HCT116 (cell line): ENCODE results near the gene CCDC3. TPM values are rescaled to one million over a fixed set of nuclear protein-coding genes. Genes with fewer than 3 reads are reported as not detected.

Experiments used
- ATAC-seq: fragments of 200-7000 bp; cut with Tn5 transposase; 2 replicates; pipeline ENCODE4 v1.9.1; 2020; ENCODE audit warnings: mild to moderate bottlenecking, moderate library complexity
- BruUV-seq: library from RNA; stranded (reverse); fragments of 400-500 nt; replicated peaks from 2 replicates; lab custom pipeline; 2021; lab: Mats Ljungman, UMichigan
- CTCF ChIA-PET: fragments of 300-600 bp; sonication (Branson Sonifier 250); formaldehyde crosslinking; loops from one replicate; lab custom pipeline; 2021; ENCODE audit warnings: antibody characterized with exemption; lab: Charles Lee
- POLR2A ChIA-PET: fragments of 300-600, 350-600 bp; sonication (Branson Sonifier 250); formaldehyde crosslinking; loops from one replicate; lab custom pipeline; 2021; ENCODE audit warnings: antibody characterized with exemption; lab: Charles Lee
- RAD21 ChIA-PET, 2 experiments: fragments of 300-600 bp; sonication (Branson Sonifier 250); formaldehyde crosslinking; loops; one replicate each; lab custom pipeline; 2023; ENCODE audit warnings: low total read pairs in 2 of 2; ENCODE audit not compliant: uncharacterized antibody in 2 of 2, unreplicated experiment in 2 of 2, low non-redundant PET in 1 of 2; lab: Charles Lee
- DNase-seq: peaks from one replicate; pipeline ENCODE4 v3.0.0-alpha.2; 2010; ENCODE audit warnings: low read depth, low spot score
- H2AFZ ChIP-seq: fragments of 200-600 bp; shearing (Covaris generic), sonication (generic); 2 replicates; pipeline ENCODE4 v1.6.1; 2017; ENCODE audit warnings: low read depth, mixed run types, mixed read lengths, antibody characterized with exemption, low read length; ENCODE audit not compliant: poor library complexity, severe bottlenecking
- H3K27ac ChIP-seq: 2 replicates; pipeline ENCODE4 v1.5.1; 2012; ENCODE audit warnings: low read depth, low read length
- H3K27me3 ChIP-seq: fragments of 200-600 bp; sonication (generic); 2 replicates; pipeline ENCODE4 v1.6.1; 2016; ENCODE audit warnings: mixed run types, low read length, mixed read lengths; ENCODE audit not compliant: insufficient read depth
- H3K36me3 ChIP-seq, 2 experiments: fragments of 200-500 bp in 1 of 2; fragments of 200-600 bp in 1 of 2; sonication (Bioruptor generic) in 1 of 2; sonication (generic) in 1 of 2; 2 replicates each; pipeline versions ENCODE4 v1.5.1 to v1.6.1; 2014 to 2016; ENCODE audit warnings: low read length in 2 of 2, inconsistent platforms in 1 of 2, mixed read lengths in 1 of 2, mixed run types in 1 of 2; ENCODE audit not compliant: insufficient read depth in 2 of 2, control insufficient read depth in 1 of 2
- H3K4me1 ChIP-seq, 2 experiments: fragments of 200-600 bp in 1 of 2; sonication (generic) in 1 of 2; 2 replicates each; pipeline versions ENCODE4 v1.5.1 to v1.6.1; 2012 to 2017; ENCODE audit warnings: low read length in 2 of 2, inconsistent platforms in 1 of 2, mild to moderate bottlenecking in 1 of 2, mixed read lengths in 1 of 2, mixed run types in 1 of 2, moderate library complexity in 1 of 2; ENCODE audit not compliant: insufficient read depth in 2 of 2, control insufficient read depth in 1 of 2
- H3K4me2 ChIP-seq: fragments of 200-600 bp; sonication (generic); 2 replicates; pipeline ENCODE4 v1.6.1; 2017; ENCODE audit warnings: mixed run types, low read length, mixed read lengths
- H3K4me3 ChIP-seq, 2 experiments: fragments of 200-600 bp in 1 of 2; sonication (generic) in 1 of 2; replicated peaks in 1 of 2; 2 replicates each; pipeline ENCODE4 v1.5.1; 2011 to 2016; ENCODE audit warnings: low read length in 2 of 2, control low read depth in 1 of 2, low read depth in 1 of 2, mild to moderate bottlenecking in 1 of 2, mixed read lengths in 1 of 2, mixed run types in 1 of 2
- H3K79me2 ChIP-seq: fragments of 200-600 bp; sonication (generic); 2 replicates; pipeline ENCODE4 v1.6.1; 2017; ENCODE audit warnings: mild to moderate bottlenecking, mixed run types, low read length, moderate library complexity, mixed read lengths; ENCODE audit not compliant: insufficient read depth
- H3K9ac ChIP-seq: fragments of 200-600 bp; sonication (generic); 2 replicates; pipeline ENCODE4 v1.6.1; 2016; ENCODE audit warnings: low read length, mixed read lengths
- H3K9me2 ChIP-seq: fragments of 200-600 bp; sonication (generic), shearing (Covaris generic); 2 replicates; pipeline ENCODE4 v1.6.1; 2017; ENCODE audit warnings: mixed run types, mild to moderate bottlenecking, moderate library complexity; ENCODE audit not compliant: insufficient read depth
- H3K9me3 ChIP-seq, 2 experiments: fragments of 200-500 bp in 1 of 2; fragments of 200-600 bp in 1 of 2; sonication (Bioruptor generic) in 1 of 2; sonication (generic) in 1 of 2; 2 replicates each; pipeline ENCODE4 v1.6.1; 2014 to 2017; ENCODE audit warnings: low read length in 2 of 2, mixed read lengths in 2 of 2, inconsistent platforms in 1 of 2, low read depth in 1 of 2, mild to moderate bottlenecking in 1 of 2, mixed run types in 1 of 2, moderate library complexity in 1 of 2; ENCODE audit not compliant: control insufficient read depth in 1 of 2, insufficient read depth in 1 of 2
- H4K20me1 ChIP-seq: fragments of 200-600 bp; sonication (generic), shearing (Covaris generic); 2 replicates; pipeline ENCODE4 v1.6.1; 2017; ENCODE audit warnings: mixed run types, mild to moderate bottlenecking, moderate library complexity; ENCODE audit not compliant: insufficient read depth
- ATF3 ChIP-seq: IDR thresholded peaks from 2 replicates; pipeline ENCODE4 v1.6.1; 2012
- CBX3 ChIP-seq: IDR thresholded peaks from 2 replicates; pipeline ENCODE4 v1.6.1; 2012; ENCODE audit warnings: low read depth
- CEBPB ChIP-seq: IDR thresholded peaks from 2 replicates; pipeline ENCODE4 v1.6.1; 2012; ENCODE audit warnings: low read depth
- EGR1 ChIP-seq: IDR thresholded peaks from 2 replicates; pipeline ENCODE4 v1.6.1; 2012; ENCODE audit warnings: low read depth
- EZH2 ChIP-seq: fragments of 200-600 bp; sonication (generic); IDR thresholded peaks from 2 replicates; pipeline ENCODE4 v1.6.1; 2017; ENCODE audit warnings: antibody characterized with exemption, mixed run types
- EZH2phosphoT487 ChIP-seq: fragments of 200-600 bp; IDR thresholded peaks from 2 replicates; pipeline ENCODE4 v1.6.1; 2018; ENCODE audit warnings: antibody characterized with exemption, borderline replicate concordance
- FOSL1 ChIP-seq: IDR thresholded peaks from 2 replicates; pipeline ENCODE4 v1.6.1; 2012; ENCODE audit warnings: low read depth
- POLR2AphosphoS5 ChIP-seq: IDR thresholded peaks from 2 replicates; pipeline ENCODE4 v1.6.1; 2011; ENCODE audit warnings: mild to moderate bottlenecking, low read depth, low read length, moderate library complexity
- REST ChIP-seq: IDR thresholded peaks from 2 replicates; pipeline ENCODE4 v1.6.1; 2012; ENCODE audit warnings: low read depth
- SIN3A ChIP-seq: IDR thresholded peaks from 2 replicates; pipeline ENCODE4 v1.6.1; 2012; ENCODE audit warnings: low read depth
- YY1 ChIP-seq: IDR thresholded peaks from 2 replicates; pipeline ENCODE4 v1.6.1; 2011; ENCODE audit warnings: low read length, low read depth, moderate library complexity, mild to moderate bottlenecking; ENCODE audit not compliant: insufficient replicate concordance; ENCODE audit errors: extremely low read depth
- ZFX ChIP-seq: fragments of 450-650 bp; IDR thresholded peaks from 2 replicates; pipeline ENCODE4 v1.6.1; 2017
- intact Hi-C: fragments of 100-400 bp; cut with micrococcal nuclease; formaldehyde crosslinking; loops from 2 replicates; pipeline ENCODE4 v1.10.0; 2022
- total RNA-seq: library from RNA; stranded (reverse); gene quantifications from one replicate; pipeline ENCODE4 v1.2.1, GENCODE V29; 2021; ENCODE audit not compliant: unreplicated experiment

The CCDC3 gene
- total RNA-seq, 1 experiment from 2014 or later = 10.5 TPM

- H3K27ac ChIP-seq = no peak overlapping the region
- no peak overlapping the region for H3K9ac ChIP-seq
- no peaks in the 10 kb centered on the region; a peak in 1 of 4 replicates for H3K36me3 ChIP-seq
- 0 out of 4 replicates have a peak, but pooled peaks cover 0 to 6% of the 10 kb centered on the region in 2 experiments for H3K9me3 ChIP-seq
- no peaks in the 10 kb centered on the region for H4K20me1 ChIP-seq
- intact Hi-C loops = no loop called here
- no peaks in the 10 kb centered on the region for H3K9me2 ChIP-seq
- no TSS peak for BruUV-seq
- H3K79me2 ChIP-seq = no peaks in the 10 kb centered on the region
- CTCF ChIA-PET = no interaction called here
- no peak overlapping the region for H3K4me2 ChIP-seq
- H3K4me1 ChIP-seq = no peaks in the 10 kb centered on the region
- RAD21 ChIA-PET = no interaction called here
- DNase-seq (no peak), ATAC-seq (no peak)
- no peak overlapping the region for H3K4me3 ChIP-seq
- POLR2A ChIA-PET = no interaction called here
- H3K27me3 ChIP-seq = no peaks in the 10 kb centered on the region
- H2AFZ ChIP-seq = no peak overlapping the region
- TF ChIP-seq CBX3 = no peak
- TF ChIP-seq ZFX = no peak
- TF ChIP-seq FOSL1 = no peak
- TF ChIP-seq EZH2 = no peak
- no peak for TF ChIP-seq YY1
- TF ChIP-seq CEBPB = no peak
- TF ChIP-seq POLR2AphosphoS5 = no peak
- TF ChIP-seq EGR1 = no peak
- TF ChIP-seq EZH2phosphoT487 = no peak
- no peak for TF ChIP-seq SIN3A
- no peak for TF ChIP-seq ATF3
Measured at GRCh38 chr10:12954866-12955265, 46.6 kb downstream of the CCDC3 start.

GRCh38 chr10:12950583-12951128 lies 50.9 kb downstream of the CCDC3 start:
- ATAC-seq (no peak), DNase-seq (no peak)
- no peak overlapping the region for H3K4me2 ChIP-seq
- intact Hi-C loops = no loop called here
- no peak for TF ChIP-seq REST
- RAD21 ChIA-PET = no interaction called here
- CTCF ChIA-PET = interaction anchor here (1.6 kb wide), 1 partner anchor 20 kb away, joined by 4 read pairs; no protein-coding TSS in a partner anchor
- no peaks in the 10 kb centered on the region for H3K27me3 ChIP-seq
- no peak overlapping the region for H3K9ac ChIP-seq
- no peaks in the 10 kb centered on the region for H3K9me2 ChIP-seq
- H3K4me3 ChIP-seq = no peak overlapping the region
- 0 out of 4 replicates have a peak, but pooled peaks cover 0 to 6% of the 10 kb centered on the region in 2 experiments for H3K9me3 ChIP-seq
- H4K20me1 ChIP-seq = no peaks in the 10 kb centered on the region
- no peaks in the 10 kb centered on the region; a peak in 1 of 4 replicates for H3K36me3 ChIP-seq
- no peaks in the 10 kb centered on the region for H3K4me1 ChIP-seq
- no peak overlapping the region for H2AFZ ChIP-seq
- BruUV-seq = no TSS peak
- no peaks in the 10 kb centered on the region for H3K79me2 ChIP-seq
- H3K27ac ChIP-seq = no peak overlapping the region
- POLR2A ChIA-PET = no interaction called here
